GM23248 (cell line): ENCODE measurements around the gene OR6K2.

Experiments used
- EZH2 ChIP-seq: fragments of 200-600 bp; sonication (generic); IDR thresholded peaks from 2 replicates; pipeline ENCODE4 v1.6.1; 2018; ENCODE audit warnings: antibody characterized with exemption, mild to moderate bottlenecking; ENCODE audit not compliant: insufficient read depth, poor library complexity, severe bottlenecking
- EZH2phosphoT487 ChIP-seq: fragments of 200-600 bp; sonication (generic); IDR thresholded peaks from 2 replicates; pipeline ENCODE4 v1.6.1; 2018; ENCODE audit warnings: antibody characterized with exemption, moderate library complexity, mild to moderate bottlenecking, low read depth; ENCODE audit not compliant: insufficient read depth

DNA sequence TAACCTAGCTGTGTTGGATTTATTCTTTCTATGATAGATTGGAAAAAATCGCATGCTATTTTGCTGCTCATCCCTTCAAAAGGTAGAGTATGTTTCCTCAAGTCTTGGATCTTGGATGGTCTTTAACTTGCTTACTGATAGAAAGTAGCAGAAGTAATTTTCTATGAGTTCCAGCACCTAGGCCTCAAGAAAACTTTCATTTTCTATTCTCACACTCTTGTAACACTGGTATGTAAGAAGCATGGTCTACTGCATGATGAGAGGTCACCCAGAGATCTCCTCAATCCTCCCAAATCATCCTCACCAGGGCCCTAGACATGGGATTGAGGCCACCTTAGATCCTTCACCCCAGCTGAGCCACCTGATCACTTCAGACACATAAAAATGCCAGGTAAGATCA lies 21.2 kb downstream of the OR6K2 start:
- no peak for TF ChIP-seq EZH2
- TF ChIP-seq EZH2phosphoT487 = no peak
